Activated T-cell treated with anti-CD3 and anti-CD28 coated beads, Interleukin-2, amount 50 U/mL, for 4 hours (primary cell): ENCODE results near the gene TMEM132D. TPM values are rescaled to one million over a fixed set of nuclear protein-coding genes. Genes with fewer than 3 reads are reported as not detected.

ENCODE experiments used
- ATAC-seq, 2 donors: fragments of 200-7000 bp; cut with Tn5 transposase; one replicate each; pipeline ENCODE4 v1.10.0; 2021
- DNase-seq: peaks from one replicate; pipeline ENCODE4 v3.0.0-alpha.2; 2020
- H3K27me3 Mint-ChIP-seq: one replicate; pipeline ENCODE4 v1.8.0; 2021; ENCODE audit warnings: low read depth, mixed read lengths
- H3K36me3 Mint-ChIP-seq: one replicate; pipeline ENCODE4 v1.8.0; 2022; ENCODE audit warnings: mixed read lengths; ENCODE audit not compliant: insufficient read depth
- H3K4me1 Mint-ChIP-seq: one replicate; pipeline ENCODE4 v1.8.0; 2021; ENCODE audit warnings: low read depth, mixed read lengths
- H3K4me3 Mint-ChIP-seq: one replicate; pipeline ENCODE4 v1.8.0; 2021; ENCODE audit warnings: mild to moderate bottlenecking, moderate library complexity, mixed read lengths
- H3K9me3 Mint-ChIP-seq: one replicate; pipeline ENCODE4 v1.8.0; 2021; ENCODE audit warnings: mixed read lengths
- total RNA-seq, 3 donors: library from RNA; stranded (reverse); gene quantifications; one replicate each; pipeline ENCODE4 v1.2.1, GENCODE V29; 2021

Gene TMEM132D
- total RNA-seq, 3 donors from 2014 or later, result not detected

GRCh38 chr12:129025055-129025454 lies 878.8 kb downstream of the TMEM132D start:
- H3K27me3 Mint-ChIP-seq, result no peaks in the 10 kb centered on the region
- H3K9me3 Mint-ChIP-seq, result peaks cover 12% of the 10 kb centered on the region
- no peak for ATAC-seq
- no peak for DNase-seq
- no peaks in the 10 kb centered on the region for H3K4me1 Mint-ChIP-seq
- H3K4me3 Mint-ChIP-seq, result no peak overlapping the region
- H3K36me3 Mint-ChIP-seq, result no peaks in the 10 kb centered on the region
